Brain pericyte (primary cell): ENCODE data around the gene FOXR2.

ENCODE experiments used
- DNase-seq: peaks from one replicate; pipeline ENCODE4 v3.0.0-alpha.2; 2012; ENCODE audit warnings: low read depth, low spot score

The FOXR2 gene

GRCh38 chrX:55623100-55623499 is at the start of gene FOXR2:
Gene FOXR2 (plus strand): TSS chrX:55623400. CDS start chrX:55623712, 312 bp downstream.
- no peak for DNase-seq

- DNase-seq = no peak
Observed at GRCh38 chrX:55579115-55579514, 44.1 kb upstream of the FOXR2 start.

- DNase-seq = no peak
Observed at GRCh38 chrX:55582447-55582846, 40.8 kb upstream of the FOXR2 start.

- no peak for DNase-seq
Observed at GRCh38 chrX:55593296-55593695, 29.9 kb upstream of the FOXR2 start.

GRCh38 chrX:55593756-55594257 is 29.4 kb upstream of the FOXR2 start:
- DNase-seq = no peak

GRCh38 chrX:55598333-55598732 is 24.9 kb upstream of the FOXR2 start:
- DNase-seq = no peak

GRCh38 chrX:55619547-55619946 is 3.7 kb upstream of the FOXR2 start:
- DNase-seq = no peak

GRCh38 chrX:55624403-55624802 is 1.2 kb downstream of the FOXR2 start:
- DNase-seq = no peak

GRCh38 chrX:55636109-55636508 is 12.9 kb downstream of the FOXR2 start:
- DNase-seq = no peak

GRCh38 chrX:55638933-55639332 is 15.7 kb downstream of the FOXR2 start:
- no peak for DNase-seq

GRCh38 chrX:55640854-55641253 is 17.7 kb downstream of the FOXR2 start:
- no peak for DNase-seq

GRCh38 chrX:55648434-55648833 is 25.2 kb downstream of the FOXR2 start:
- DNase-seq = no peak

GRCh38 chrX:55659931-55660330 is 36.7 kb downstream of the FOXR2 start:
- DNase-seq = no peak

- DNase-seq = no peak
Observed at GRCh38 chrX:55663584-55663983, 40.4 kb downstream of the FOXR2 start.

- no peak for DNase-seq
Observed at GRCh38 chrX:55668084-55668483, 44.9 kb downstream of the FOXR2 start.
